HEK293T (cell line): ENCODE measurements around the gene PLS3.

ENCODE experiments used
- CTCF ChIA-PET: fragments of 350-600 bp; formaldehyde crosslinking; extraction: SDS; loops from one replicate; lab custom pipeline; 2021; ENCODE audit warnings: antibody characterized with exemption, inconsistent platforms; lab: Yijun Ruan, JAX
- POLR2A ChIA-PET: fragments of 350-600 bp; formaldehyde crosslinking; extraction: SDS; loops from one replicate; lab custom pipeline; 2020; ENCODE audit warnings: antibody characterized with exemption, inconsistent platforms; lab: Yijun Ruan, JAX
- DNase-seq: peaks from one replicate; pipeline ENCODE4 v3.0.0; 2012; ENCODE audit warnings: mixed read lengths; ENCODE audit errors: extremely low spot score
- ARNT ChIP-seq: fragments of 450-650 bp; IDR thresholded peaks from 2 replicates; pipeline ENCODE4 v1.6.1; 2017; ENCODE audit warnings: mild to moderate bottlenecking
- BHLHE40 ChIP-seq: fragments of 450-650 bp; IDR thresholded peaks from 2 replicates; pipeline ENCODE4 v1.6.1; 2016; ENCODE audit warnings: mild to moderate bottlenecking, moderate library complexity, borderline replicate concordance
- CTBP1 ChIP-seq: fragments of 450-650 bp; IDR thresholded peaks from 2 replicates; pipeline ENCODE4 v1.6.1; 2016; ENCODE audit warnings: borderline replicate concordance
- ELF4 ChIP-seq: fragments of 450-650 bp; IDR thresholded peaks from 2 replicates; pipeline ENCODE4 v1.6.1; 2017; ENCODE audit warnings: antibody characterized with exemption
- FOXA1 ChIP-seq: fragments of 450-650 bp; IDR thresholded peaks from 2 replicates; pipeline ENCODE4 v1.6.1; 2016; ENCODE audit warnings: mild to moderate bottlenecking
- FOXK2 ChIP-seq: fragments of 450-650 bp; IDR thresholded peaks from 2 replicates; pipeline ENCODE4 v1.6.1; 2016; ENCODE audit warnings: mild to moderate bottlenecking
- FOXM1 ChIP-seq: fragments of 450-650 bp; IDR thresholded peaks from 2 replicates; pipeline ENCODE4 v1.6.1; 2017; ENCODE audit warnings: mild to moderate bottlenecking, borderline replicate concordance
- HDGF ChIP-seq: fragments of 450-650 bp; IDR thresholded peaks from 2 replicates; pipeline ENCODE4 v1.6.1; 2017; ENCODE audit warnings: antibody characterized with exemption, borderline replicate concordance
- L3MBTL2 ChIP-seq: fragments of 450-650 bp; conservative IDR thresholded peaks from 2 replicates; pipeline ENCODE4 v1.6.1; 2016; ENCODE audit warnings: mild to moderate bottlenecking
- LEF1 ChIP-seq: fragments of 450-650 bp; IDR thresholded peaks from 2 replicates; pipeline ENCODE4 v1.6.1; 2017; ENCODE audit warnings: mild to moderate bottlenecking, borderline replicate concordance
- NFRKB ChIP-seq: fragments of 450-650 bp; IDR thresholded peaks from 2 replicates; pipeline ENCODE4 v1.6.1; 2016; ENCODE audit warnings: mild to moderate bottlenecking, moderate library complexity
- PKNOX1 ChIP-seq: fragments of 450-650 bp; IDR thresholded peaks from 2 replicates; pipeline ENCODE4 v1.6.1; 2016
- SP1 ChIP-seq: fragments of 450-650 bp; IDR thresholded peaks from 2 replicates; pipeline ENCODE4 v1.6.1; 2017
- SUZ12 ChIP-seq: fragments of 450-650 bp; IDR thresholded peaks from 2 replicates; pipeline ENCODE4 v1.6.1; 2016; ENCODE audit warnings: mild to moderate bottlenecking
- TARDBP ChIP-seq: fragments of 450-650 bp; IDR thresholded peaks from 2 replicates; pipeline ENCODE4 v1.6.1; 2016
- ZNF384 ChIP-seq: fragments of 450-650 bp; IDR thresholded peaks from 2 replicates; pipeline ENCODE4 v1.6.1; 2016

The PLS3 gene

GRCh38 chrX:115595049-115595448 lies 34.1 kb downstream of the PLS3 start:
- TF ChIP-seq SUZ12, result no peak
- no peak for TF ChIP-seq FOXM1
- TF ChIP-seq TARDBP, result no peak
- TF ChIP-seq HDGF, result no peak
- TF ChIP-seq ELF4, result no peak
- no peak for TF ChIP-seq FOXK2
- no peak for DNase-seq
- CTCF ChIA-PET, result no interaction called here
- POLR2A ChIA-PET, result no interaction called here

- POLR2A ChIA-PET, result interaction anchor here (1.1 to 1.3 kb wide), 2 partner anchors 15 to 36 kb away, joined by 3 read pairs; no protein-coding TSS in a partner anchor
- no peak for DNase-seq
- CTCF ChIA-PET, result interaction anchor here (0.7 kb wide), 1 partner anchor 23 kb away, joined by 4 read pairs; no protein-coding TSS in a partner anchor
- TF ChIP-seq L3MBTL2 (no peak), TARDBP (no peak)
These were observed 37.6 kb downstream of the PLS3 start for GRCh38 chrX:115598556-115598955.

GRCh38 chrX:115602308-115602707 lies 41.3 kb downstream of the PLS3 start:
- CTCF ChIA-PET, result interaction anchor here (0.6 kb wide), 1 partner anchor 20 kb away, joined by 3 read pairs; no protein-coding TSS in a partner anchor
- TF ChIP-seq PKNOX1, result no peak
- no peak for DNase-seq
- POLR2A ChIA-PET, result interaction anchor here (0.6 kb wide), 1 partner anchor 41 kb away, joined by 3 read pairs; the partner anchor contains the start of gene PLS3

GRCh38 chrX:115602729-115603389 lies 41.9 kb downstream of the PLS3 start:
- CTCF ChIA-PET, result interaction anchor here (0.6 kb wide), 2 partner anchors 20 to 78 kb away, joined by 3 read pairs; no protein-coding TSS in a partner anchor
- POLR2A ChIA-PET, result interaction anchor here (0.6 kb wide), 1 partner anchor 42 kb away, joined by 3 read pairs; the partner anchor contains the start of gene PLS3
- DNase-seq, result no peak
- TF ChIP-seq SUZ12 (no peak), NFRKB (no peak)

GRCh38 chrX:115603534-115604074 lies 42.6 kb downstream of the PLS3 start:
- DNase-seq, result no peak
- ChIA-PET CTCF (interaction anchor here (0.7 kb wide), 1 partner anchor 17 kb away, joined by 3 read pairs; no protein-coding TSS in a partner anchor), POLR2A (no interaction called here)
- TF ChIP-seq ZNF384 (no peak), CTBP1 (no peak), LEF1 (no peak), PKNOX1 (peak; percentile 82), FOXM1 (no peak)

- ChIA-PET CTCF (no interaction called here), POLR2A (no interaction called here)
- no peak for TF ChIP-seq SUZ12
- no peak for TF ChIP-seq FOXM1
- no peak for TF ChIP-seq PKNOX1
- TF ChIP-seq ZNF384, result no peak
- TF ChIP-seq NFRKB, result no peak
- TF ChIP-seq FOXK2, result no peak
- no peak for TF ChIP-seq FOXA1
- no peak for TF ChIP-seq BHLHE40
- no peak for TF ChIP-seq SP1
- TF ChIP-seq ARNT, result no peak
- TF ChIP-seq TARDBP, result no peak
- TF ChIP-seq ELF4, result no peak
- TF ChIP-seq LEF1, result no peak
- no peak for TF ChIP-seq L3MBTL2
- TF ChIP-seq CTBP1, result no peak
- TF ChIP-seq HDGF, result no peak
- DNase-seq, result no peak
These were observed 45.9 kb downstream of the PLS3 start for GRCh38 chrX:115606861-115607260.

GRCh38 chrX:115609621-115610020 lies 48.6 kb downstream of the PLS3 start:
- POLR2A ChIA-PET, result no interaction called here

More at GRCh38 chrX:115609621-115610020, 48.6 kb downstream of the PLS3 start:
- no peak for DNase-seq
- CTCF ChIA-PET, result no interaction called here
- TF ChIP-seq FOXA1 (no peak), PKNOX1 (peak; percentile 73)
